GM12801 (cell line): ENCODE measurements around the gene DPP6.

Experiments
- TF ChIP-seq, protein P1 (sequence below): IDR thresholded peaks from one replicate; pipeline ENCODE4 v1.5.1; 2011; ENCODE audit warnings: control low read depth; ENCODE audit not compliant: insufficient read length; ENCODE audit errors: extremely low read depth

DPP6 gene

GRCh38 chr7:154372011-154372601 lies 319.9 kb downstream of the DPP6 start:
- TF ChIP-seq, protein P1, sequence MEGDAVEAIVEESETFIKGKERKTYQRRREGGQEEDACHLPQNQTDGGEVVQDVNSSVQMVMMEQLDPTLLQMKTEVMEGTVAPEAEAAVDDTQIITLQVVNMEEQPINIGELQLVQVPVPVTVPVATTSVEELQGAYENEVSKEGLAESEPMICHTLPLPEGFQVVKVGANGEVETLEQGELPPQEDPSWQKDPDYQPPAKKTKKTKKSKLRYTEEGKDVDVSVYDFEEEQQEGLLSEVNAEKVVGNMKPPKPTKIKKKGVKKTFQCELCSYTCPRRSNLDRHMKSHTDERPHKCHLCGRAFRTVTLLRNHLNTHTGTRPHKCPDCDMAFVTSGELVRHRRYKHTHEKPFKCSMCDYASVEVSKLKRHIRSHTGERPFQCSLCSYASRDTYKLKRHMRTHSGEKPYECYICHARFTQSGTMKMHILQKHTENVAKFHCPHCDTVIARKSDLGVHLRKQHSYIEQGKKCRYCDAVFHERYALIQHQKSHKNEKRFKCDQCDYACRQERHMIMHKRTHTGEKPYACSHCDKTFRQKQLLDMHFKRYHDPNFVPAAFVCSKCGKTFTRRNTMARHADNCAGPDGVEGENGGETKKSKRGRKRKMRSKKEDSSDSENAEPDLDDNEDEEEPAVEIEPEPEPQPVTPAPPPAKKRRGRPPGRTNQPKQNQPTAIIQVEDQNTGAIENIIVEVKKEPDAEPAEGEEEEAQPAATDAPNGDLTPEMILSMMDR = no peak

DNA sequence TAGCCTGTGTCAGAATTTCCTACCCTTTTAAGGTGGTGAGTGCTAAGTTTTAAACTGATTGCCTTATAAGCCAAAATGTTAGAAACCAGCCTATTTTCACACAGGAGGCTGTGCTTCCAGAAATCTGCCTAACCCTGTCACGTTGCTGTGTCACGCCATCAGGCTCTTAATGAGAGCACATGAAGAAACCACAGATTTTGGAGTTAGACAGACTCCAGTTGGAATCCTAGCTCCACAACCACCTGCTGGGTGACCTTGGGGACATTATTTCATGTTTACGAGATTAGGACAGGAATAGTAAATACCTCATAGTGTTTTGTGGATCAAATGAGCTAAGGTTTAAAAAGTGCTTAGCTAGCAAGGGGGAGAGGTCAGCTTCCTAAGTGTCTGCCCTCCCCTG lies 321.8 kb downstream of the DPP6 start:
- TF ChIP-seq, protein P1 = no peak

DNA sequence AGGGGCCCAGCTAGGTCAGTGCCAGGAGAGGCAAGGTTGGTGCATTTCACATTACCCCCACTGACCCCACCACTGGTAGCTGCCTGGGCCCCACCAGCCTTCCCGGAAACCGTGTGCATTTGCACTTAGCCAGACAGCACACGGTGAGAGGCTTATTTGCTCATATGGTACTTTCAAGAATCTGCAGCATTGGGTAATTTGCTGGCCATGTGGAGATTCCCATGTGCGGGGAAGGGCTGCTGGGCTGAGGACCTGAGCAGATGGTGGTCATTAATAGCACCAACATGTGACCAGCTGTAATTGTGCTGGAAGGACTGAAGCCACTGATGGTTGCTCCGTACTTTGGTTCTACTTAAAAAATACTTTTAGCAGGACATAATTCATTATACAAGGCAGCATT lies 323.8 kb downstream of the DPP6 start:
- TF ChIP-seq, protein P1 = no peak

- TF ChIP-seq, protein P1 = no peak
These were observed 328.6 kb downstream of the DPP6 start for GRCh38 chr7:154380771-154381170.

GRCh38 chr7:154383045-154383444 lies 330.8 kb downstream of the DPP6 start:
- TF ChIP-seq, protein P1 = no peak

DNA sequence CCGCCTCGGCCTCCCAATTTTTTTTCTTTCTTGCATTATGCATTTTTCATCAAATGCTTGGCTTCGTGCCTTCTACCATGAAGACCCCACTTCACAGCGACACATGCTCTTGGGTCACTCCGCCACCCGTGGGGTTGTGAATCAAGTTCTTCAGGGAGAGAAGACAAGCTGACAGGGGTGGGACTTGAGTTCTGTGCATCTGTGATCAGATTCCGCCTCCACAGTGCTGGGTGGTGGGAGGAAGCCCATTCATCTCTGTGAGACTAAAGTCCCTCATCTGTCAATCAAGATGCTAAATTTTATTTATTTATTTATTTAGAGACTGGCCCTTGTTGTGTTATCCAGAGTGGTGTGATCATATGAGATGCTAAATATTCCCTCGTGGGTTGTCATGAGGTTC lies 333.0 kb downstream of the DPP6 start:
- TF ChIP-seq, protein P1 = no peak

GRCh38 chr7:154387252-154387651 lies 335.1 kb downstream of the DPP6 start:
- TF ChIP-seq, protein P1 = no peak
